Measurements from ENCODE around the gene ZBTB25.

DNA sequence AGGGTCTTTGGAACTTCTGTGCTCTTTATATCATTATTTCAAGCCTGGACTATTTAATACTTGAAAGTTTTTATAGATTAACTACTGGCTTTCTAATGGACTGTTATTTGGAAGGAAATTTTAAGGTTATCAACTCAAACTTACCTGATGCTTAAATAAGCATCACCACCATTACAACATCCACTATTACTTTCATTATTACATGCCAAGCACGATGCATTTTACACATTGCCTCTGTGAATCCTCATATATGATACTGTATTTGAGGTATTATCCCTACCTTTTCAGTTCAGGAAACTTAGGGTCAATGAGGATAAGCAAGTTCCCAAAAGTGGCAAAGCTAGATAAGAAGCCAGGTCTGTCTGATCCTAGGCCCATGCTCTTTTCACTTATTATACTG is 13.3 kb upstream of the ZBTB25 start:
- TF ChIP-seq, protein P1, sequence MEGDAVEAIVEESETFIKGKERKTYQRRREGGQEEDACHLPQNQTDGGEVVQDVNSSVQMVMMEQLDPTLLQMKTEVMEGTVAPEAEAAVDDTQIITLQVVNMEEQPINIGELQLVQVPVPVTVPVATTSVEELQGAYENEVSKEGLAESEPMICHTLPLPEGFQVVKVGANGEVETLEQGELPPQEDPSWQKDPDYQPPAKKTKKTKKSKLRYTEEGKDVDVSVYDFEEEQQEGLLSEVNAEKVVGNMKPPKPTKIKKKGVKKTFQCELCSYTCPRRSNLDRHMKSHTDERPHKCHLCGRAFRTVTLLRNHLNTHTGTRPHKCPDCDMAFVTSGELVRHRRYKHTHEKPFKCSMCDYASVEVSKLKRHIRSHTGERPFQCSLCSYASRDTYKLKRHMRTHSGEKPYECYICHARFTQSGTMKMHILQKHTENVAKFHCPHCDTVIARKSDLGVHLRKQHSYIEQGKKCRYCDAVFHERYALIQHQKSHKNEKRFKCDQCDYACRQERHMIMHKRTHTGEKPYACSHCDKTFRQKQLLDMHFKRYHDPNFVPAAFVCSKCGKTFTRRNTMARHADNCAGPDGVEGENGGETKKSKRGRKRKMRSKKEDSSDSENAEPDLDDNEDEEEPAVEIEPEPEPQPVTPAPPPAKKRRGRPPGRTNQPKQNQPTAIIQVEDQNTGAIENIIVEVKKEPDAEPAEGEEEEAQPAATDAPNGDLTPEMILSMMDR (conservative IDR thresholded peaks at IDR 0.05; ENCODE audit: low read depth, low read length) = no peak
- no peak for TF ChIP-seq EZH2 (IDR thresholded peaks at IDR 0.05; ENCODE audit: low read length, unreplicated experiment)
